Measurements from ENCODE around the gene UBE2D2.
A peak's percentile ranks its signal among the peaks of the same experiment; 100 is the strongest.

The UBE2D2 gene

DNA sequence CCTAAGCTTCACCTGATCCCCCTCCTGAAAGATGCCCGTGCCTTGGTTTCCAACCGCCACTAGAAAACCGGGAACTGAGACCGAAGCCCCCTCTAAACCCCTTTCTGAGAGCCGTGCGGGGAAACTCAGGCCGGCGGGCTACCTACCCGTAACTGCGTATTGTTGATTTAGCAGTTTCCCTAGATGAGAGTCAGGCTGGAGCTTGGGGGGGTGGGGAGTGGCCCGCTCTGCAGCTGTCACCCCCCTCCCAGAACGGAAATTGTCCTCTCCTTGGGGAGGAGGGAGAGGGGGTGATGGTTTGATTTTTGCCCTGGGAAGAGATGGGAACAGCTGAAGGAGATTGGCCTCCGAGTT is 89.5 kb downstream of the UBE2D2 start:
- H3K27ac ChIP-seq: peak overlapping the region; percentile 97
- H3K4me2 ChIP-seq: peak overlapping the region; percentile 93
- peaks cover 75% of the 10 kb centered on the region for H3K4me1 ChIP-seq
- H3K27me3 ChIP-seq: no peaks in the 10 kb centered on the region
- peak overlapping the region; percentile 97 for H3K9ac ChIP-seq
- H3K36me3 ChIP-seq: no peaks in the 10 kb centered on the region
- H3K9me3 ChIP-seq: no peaks in the 10 kb centered on the region
- TF ChIP-seq Cebpa-rat (IDR thresholded peaks at IDR 0.05): no peak
- peak overlapping the region; percentile 97 for H3K4me3 ChIP-seq
- peaks cover 82% of the 10 kb centered on the region for H4K20me1 ChIP-seq

DNA sequence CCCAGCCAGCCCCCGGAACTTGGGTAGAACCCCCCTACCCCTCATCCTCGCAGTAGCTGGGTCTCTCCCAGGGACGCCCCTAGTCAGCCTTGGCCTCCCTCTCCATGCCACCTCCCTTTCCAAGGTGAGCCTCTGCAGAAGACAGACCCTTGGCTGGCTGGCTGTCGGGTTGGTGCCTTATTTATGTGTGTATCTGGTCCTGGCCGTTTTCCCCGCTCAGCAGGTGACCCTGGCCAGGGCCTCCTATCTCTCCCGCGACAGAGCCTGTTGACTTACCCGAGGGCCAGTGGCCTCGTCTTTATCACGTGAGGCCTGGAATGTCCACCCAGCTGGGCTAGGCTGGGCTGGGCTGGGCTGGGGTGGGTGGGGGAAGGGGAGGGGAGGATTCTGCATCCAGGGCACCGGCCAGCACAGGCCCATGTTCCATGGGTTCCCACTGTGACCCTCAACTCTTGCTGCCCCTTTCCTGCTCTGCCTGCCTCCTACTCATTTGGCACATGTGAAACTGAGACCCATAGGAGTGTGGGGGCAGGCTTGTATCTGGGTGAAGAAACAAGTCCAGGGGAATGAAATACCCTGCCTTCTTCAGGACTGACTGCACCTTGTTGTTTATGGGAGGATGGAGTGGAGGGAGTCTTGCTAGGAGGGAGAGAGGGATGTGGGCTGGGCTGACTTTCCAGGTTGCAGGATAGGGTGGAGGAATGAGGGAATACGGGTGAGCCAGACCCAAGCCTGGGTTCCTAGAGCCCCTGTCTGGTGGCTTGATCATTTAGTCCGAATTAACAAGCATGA is 90.1 kb downstream of the UBE2D2 start:
- Histone ChIP-seq H3K4me3 (peak overlapping the region; percentile 97), H3K9me3 (no peaks in the 10 kb centered on the region), H3K9ac (peak overlapping the region; percentile 97), H3K36me3 (no peaks in the 10 kb centered on the region), H3K27ac (peak overlapping the region; percentile 97), H3K4me1 (peaks cover 75% of the 10 kb centered on the region), H3K4me2 (peak overlapping the region; percentile 93), H3K27me3 (no peaks in the 10 kb centered on the region), H4K20me1 (peaks cover 82% of the 10 kb centered on the region)
- TF ChIP-seq Cebpa-rat (IDR thresholded peaks at IDR 0.05): no peak

- Histone ChIP-seq H4K20me1 (peaks cover 82% of the 10 kb centered on the region), H3K27ac (peak overlapping the region; percentile 70), H3K9ac (peak overlapping the region; percentile 65; the same call in 1 of the 2 replicates), H3K27me3 (no peaks in the 10 kb centered on the region), H3K9me3 (no peaks in the 10 kb centered on the region), H3K4me2 (peak overlapping the region; percentile 93), H3K4me1 (peaks cover 75% of the 10 kb centered on the region), H3K4me3 (peak overlapping the region; percentile 97), H3K36me3 (no peaks in the 10 kb centered on the region; the same call in 1 of the 2 replicates)
- no peak for TF ChIP-seq Cebpa-rat (IDR thresholded peaks at IDR 0.05)
Observed at GRCh38 chr5:139651853-139652787, 91.0 kb downstream of the UBE2D2 start.

GRCh38 chr5:139652788-139653241 is 91.7 kb downstream of the UBE2D2 start:
- Histone ChIP-seq H3K4me1 (peaks cover 75% of the 10 kb centered on the region), H3K4me2 (peak overlapping the region; percentile 93), H3K9ac (peak overlapping the region; percentile 65), H3K9me3 (no peaks in the 10 kb centered on the region), H4K20me1 (peaks cover 82% of the 10 kb centered on the region), H3K27ac (peak overlapping the region; percentile 70), H3K27me3 (no peaks in the 10 kb centered on the region), H3K36me3 (no peaks in the 10 kb centered on the region; the same call in 1 of the 2 replicates), H3K4me3 (peak overlapping the region; percentile 97)
- no peak for TF ChIP-seq Cebpa-rat (IDR thresholded peaks at IDR 0.05)

DNA sequence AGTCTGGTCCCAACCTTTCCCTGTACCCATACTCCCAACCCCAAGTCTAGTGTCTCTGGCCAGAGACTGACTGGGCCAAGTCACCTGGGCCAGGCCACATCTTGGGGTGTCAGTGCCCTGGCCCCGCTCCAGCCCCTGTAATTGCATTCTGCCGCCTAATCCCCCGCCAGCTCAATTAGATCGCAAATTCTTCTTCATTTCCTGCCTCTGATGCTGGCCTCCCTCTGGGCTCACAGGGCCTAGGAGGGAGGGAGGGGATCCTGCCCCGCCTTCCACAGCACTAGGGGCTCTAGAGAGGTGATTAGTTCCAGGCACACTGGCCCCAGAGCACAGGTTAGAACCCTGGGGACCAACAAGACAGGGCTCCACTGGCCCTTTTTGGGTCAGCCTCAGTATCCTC is 92.5 kb downstream of the UBE2D2 start:
- Histone ChIP-seq H3K27ac (peak overlapping the region; percentile 48), H3K36me3 (no peaks in the 10 kb centered on the region; the same call in 1 of the 2 replicates), H3K4me3 (no peak overlapping the region; the same call in 1 of the 2 replicates), H3K9ac (peak overlapping the region; percentile 65), H4K20me1 (peaks cover 89% of the 10 kb centered on the region), H3K4me2 (peak overlapping the region; percentile 93), H3K27me3 (no peaks in the 10 kb centered on the region), H3K4me1 (peaks cover 82% of the 10 kb centered on the region), H3K9me3 (no peaks in the 10 kb centered on the region)
- TF ChIP-seq Cebpa-rat (IDR thresholded peaks at IDR 0.05): no peak

DNA sequence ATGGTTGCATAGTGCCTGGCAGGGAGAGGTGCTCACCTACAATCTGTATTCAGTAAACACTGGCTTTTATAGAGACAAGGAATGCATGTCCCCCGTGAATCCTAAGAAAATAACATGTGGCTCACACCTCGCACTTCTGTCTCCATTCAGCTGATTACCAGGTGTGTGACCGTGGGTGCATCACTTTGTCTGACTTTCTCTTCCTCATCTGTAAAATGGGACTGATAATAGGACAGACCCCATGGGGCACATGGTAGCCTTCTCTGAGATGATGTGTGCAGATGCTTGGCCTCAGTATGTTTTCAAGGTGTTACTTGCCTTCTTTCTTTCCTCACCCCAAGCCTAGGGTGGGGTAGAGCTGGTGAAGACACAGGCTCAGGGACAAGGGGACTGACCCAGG is 93.3 kb downstream of the UBE2D2 start:
- Histone ChIP-seq H3K4me3 (no peak overlapping the region), H3K27me3 (no peaks in the 10 kb centered on the region), H3K9ac (peak overlapping the region; percentile 63), H3K9me3 (no peaks in the 10 kb centered on the region), H3K4me2 (peak overlapping the region; percentile 93), H3K36me3 (no peaks in the 10 kb centered on the region; the same call in 1 of the 2 replicates), H4K20me1 (peaks cover 97% of the 10 kb centered on the region), H3K4me1 (peaks cover 90% of the 10 kb centered on the region), H3K27ac (peak overlapping the region; percentile 78)
- TF ChIP-seq Cebpa-rat (IDR thresholded peaks at IDR 0.05): no peak

- H3K27me3 ChIP-seq: no peaks in the 10 kb centered on the region
- peak overlapping the region; percentile 68 for H3K9ac ChIP-seq
- H3K36me3 ChIP-seq: no peaks in the 10 kb centered on the region; the same call in 1 of the 2 replicates
- H3K4me2 ChIP-seq: peak overlapping the region; percentile 93
- no peaks in the 10 kb centered on the region for H3K9me3 ChIP-seq
- peak overlapping the region; percentile 78 for H3K27ac ChIP-seq
- TF ChIP-seq Cebpa-rat (IDR thresholded peaks at IDR 0.05): no peak
- H3K4me1 ChIP-seq: peaks cover 95% of the 10 kb centered on the region
- H4K20me1 ChIP-seq: peaks cover 100% of the 10 kb centered on the region
- no peak overlapping the region for H3K4me3 ChIP-seq
Observed at GRCh38 chr5:139654871-139655491, 93.8 kb downstream of the UBE2D2 start.

GRCh38 chr5:139655727-139656271 is 94.7 kb downstream of the UBE2D2 start:
- Histone ChIP-seq H4K20me1 (peaks cover 97% of the 10 kb centered on the region), H3K4me3 (peak overlapping the region; percentile 47; the same call in 1 of the 2 replicates), H3K4me2 (peak overlapping the region; percentile 93), H3K9me3 (no peaks in the 10 kb centered on the region), H3K9ac (peak overlapping the region; percentile 68), H3K27me3 (no peaks in the 10 kb centered on the region), H3K36me3 (no peaks in the 10 kb centered on the region; the same call in 1 of the 2 replicates), H3K4me1 (peaks cover 99% of the 10 kb centered on the region), H3K27ac (peak overlapping the region; percentile 78)
- TF ChIP-seq Cebpa-rat (IDR thresholded peaks at IDR 0.05): no peak
